Stimulated activated CD8-positive, alpha-beta memory T cell treated with anti-CD3 and anti-CD28 coated beads, Interleukin-7, amount 100 ng/mL, for 4 hours (primary cell): ENCODE measurements around the gene ZNF778.

Source experiments
- DNase-seq, 2 donors: peaks; one replicate each; pipeline ENCODE4 v3.0.0-alpha.2; 2020; ENCODE audit warnings: low read depth in 2 of 2

The ZNF778 gene

GRCh38 chr16:89275837-89276720, 58.6 kb downstream of the ZNF778 start:
- DNase-seq: no peak

- no peak for DNase-seq
Observed at GRCh38 chr16:89277049-89277448, 59.5 kb downstream of the ZNF778 start.

- DNase-seq: no peak
Observed at GRCh38 chr16:89277641-89278341, 60.3 kb downstream of the ZNF778 start.

DNA sequence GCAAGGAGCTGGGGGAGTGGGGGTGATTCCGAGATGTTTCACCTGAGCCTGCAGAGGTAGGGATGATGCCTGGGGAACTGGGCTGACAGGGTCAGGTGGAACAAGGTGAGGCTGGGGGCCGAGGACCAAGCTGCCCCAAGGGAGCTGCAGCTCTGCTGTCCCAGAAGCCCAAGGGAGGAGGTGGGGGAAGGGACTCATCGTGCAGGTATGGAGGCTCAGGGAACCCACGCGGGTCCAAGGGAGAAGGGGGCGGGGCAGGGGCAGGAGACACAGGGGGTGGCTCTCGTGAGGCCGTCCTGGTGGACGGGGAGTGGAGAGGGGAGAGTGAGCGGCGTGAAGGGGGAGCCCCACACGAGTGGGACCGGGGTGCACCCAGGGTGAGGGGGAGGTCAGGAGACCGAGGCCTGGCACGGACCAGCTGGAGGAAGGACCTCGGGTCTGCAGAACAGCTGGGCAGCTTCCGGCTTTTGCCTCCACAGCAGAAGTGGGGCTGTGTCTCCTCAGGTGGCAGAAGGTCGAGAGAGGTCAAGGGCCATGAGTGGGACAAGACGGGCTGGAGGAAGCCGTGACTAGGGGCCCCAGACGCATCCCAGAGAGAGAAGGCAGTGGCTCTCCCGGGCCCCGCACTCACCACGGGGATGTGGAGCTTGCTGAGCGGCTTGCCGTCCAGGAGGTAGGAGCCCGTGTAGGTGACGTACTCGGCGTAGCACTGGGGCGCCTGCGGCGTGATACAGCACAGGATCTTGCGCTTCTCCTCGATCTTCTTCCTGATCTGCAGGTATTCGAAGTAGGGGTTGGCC, 61.1 kb downstream of the ZNF778 start:
- no peak for DNase-seq

- no peak for DNase-seq
Observed at GRCh38 chr16:89279666-89280481, 62.4 kb downstream of the ZNF778 start.

DNA sequence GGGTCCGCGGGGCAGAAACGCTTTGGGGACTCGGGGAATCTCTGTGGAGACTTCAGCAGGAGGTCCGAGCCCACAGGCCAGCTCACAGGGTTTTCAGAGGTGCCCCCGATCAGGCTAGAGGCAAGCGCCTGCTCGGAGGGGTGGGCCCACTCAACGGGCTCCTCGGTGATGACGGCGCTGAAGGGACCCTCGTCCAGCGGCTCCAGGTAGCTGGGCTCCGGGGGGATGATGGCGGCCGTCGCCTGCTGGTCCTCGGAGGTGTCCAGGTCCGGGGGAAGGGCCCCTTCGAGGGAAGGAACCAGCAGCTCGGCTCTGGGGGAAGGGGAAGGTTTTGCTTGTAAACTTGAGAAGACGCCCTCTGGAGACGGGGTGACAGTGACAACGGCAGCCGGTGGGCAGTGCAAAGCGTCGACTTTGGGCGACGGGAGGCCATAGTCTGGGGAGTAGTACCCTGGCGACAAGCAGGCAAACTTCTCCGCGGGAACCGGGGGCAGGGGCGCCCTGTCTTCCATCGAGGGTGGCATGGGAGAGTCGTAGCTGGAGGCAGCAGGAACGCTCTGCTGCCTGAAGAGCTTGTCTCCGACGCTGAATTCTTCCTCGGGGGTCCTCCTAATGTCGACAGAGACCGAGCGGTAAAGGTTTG, 63.2 kb downstream of the ZNF778 start:
- DNase-seq: no peak

DNA sequence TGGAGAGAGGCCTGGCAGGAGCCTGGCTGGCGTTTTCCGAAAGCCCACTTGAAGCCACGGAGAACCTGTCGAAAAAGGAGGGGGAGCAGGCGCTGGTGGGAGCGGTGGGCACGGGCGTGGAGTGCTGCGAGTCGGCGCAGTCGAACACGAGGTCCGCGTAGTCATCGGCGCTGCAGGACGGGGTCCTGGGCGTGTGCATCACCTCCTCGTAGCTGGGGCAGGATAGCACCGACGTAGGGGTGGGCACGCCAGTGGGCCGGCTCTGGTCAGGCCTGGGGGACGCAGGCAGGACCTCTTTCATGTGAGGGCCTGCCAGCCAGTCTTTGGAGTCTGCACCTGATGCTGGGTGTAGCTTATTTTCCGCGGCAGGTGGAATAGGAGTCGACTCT, 63.7 kb downstream of the ZNF778 start:
- DNase-seq: no peak

GRCh38 chr16:89281829-89282228, 64.3 kb downstream of the ZNF778 start:
- no peak for DNase-seq

DNA sequence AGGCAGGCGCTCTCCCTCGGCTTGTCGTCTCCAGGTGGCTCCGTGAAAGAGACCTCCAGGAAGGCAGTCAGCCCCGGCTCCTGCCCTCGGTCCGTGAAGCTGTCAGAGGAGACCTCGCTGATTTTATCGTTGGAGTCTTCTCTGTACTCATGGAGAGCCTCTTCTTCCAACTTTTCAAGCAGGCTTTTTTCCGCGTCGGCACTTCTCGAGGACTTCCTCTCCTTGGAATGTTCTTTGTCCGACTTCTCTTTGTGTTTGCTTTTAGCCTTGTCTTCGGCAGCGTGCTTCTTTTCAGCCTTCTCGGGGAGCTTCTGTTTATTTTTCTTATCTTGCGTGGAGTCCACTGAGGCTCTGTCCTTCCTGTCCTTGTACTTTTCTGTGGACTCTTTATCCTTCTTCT, 65.0 kb downstream of the ZNF778 start:
- DNase-seq: no peak

DNA sequence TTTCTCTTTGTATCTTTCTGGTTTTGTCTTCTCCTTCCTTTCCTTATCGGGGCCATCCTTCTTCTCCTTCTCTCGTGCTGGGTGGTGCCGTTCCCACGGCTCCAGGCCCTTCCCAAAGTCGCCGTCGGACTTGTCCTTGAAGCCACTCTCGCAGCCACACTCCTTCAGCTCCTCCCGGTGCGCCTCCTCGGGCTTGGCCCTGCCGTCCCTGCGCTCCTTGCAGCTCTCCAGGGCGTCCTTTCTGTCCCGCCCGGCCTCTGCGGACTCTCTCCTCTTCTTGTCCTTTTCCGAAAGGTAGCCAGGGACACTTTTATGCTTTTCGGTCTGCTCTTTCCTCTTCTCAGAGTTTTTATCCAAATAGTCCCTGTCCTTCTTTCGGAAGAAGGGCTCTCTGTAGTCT, 65.9 kb downstream of the ZNF778 start:
- DNase-seq: no peak

DNA sequence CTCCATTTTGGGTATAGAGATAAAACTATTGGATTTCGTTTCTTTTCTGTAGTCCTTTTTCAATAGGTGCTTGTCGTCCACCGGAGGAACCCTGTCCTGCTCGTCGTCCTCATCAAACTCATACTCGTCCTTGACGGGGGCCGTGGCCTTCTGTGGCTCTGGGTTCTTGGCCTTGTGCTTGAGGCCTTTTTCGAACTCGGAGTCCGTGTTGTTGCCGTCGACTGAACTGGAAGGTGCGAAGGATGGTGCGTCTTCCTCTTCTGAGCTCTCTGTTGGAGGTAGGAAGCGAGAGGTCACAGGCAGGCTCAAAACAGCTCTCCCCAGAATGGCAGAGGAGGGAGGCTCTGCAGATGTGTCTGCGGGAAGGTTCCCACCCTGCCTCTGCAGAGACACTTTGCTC, 67.9 kb downstream of the ZNF778 start:
- DNase-seq: no peak

GRCh38 chr16:89286096-89286495, 68.6 kb downstream of the ZNF778 start:
- DNase-seq: no peak
